Measurements from ENCODE around the gene SETD6. TPM values are rescaled to one million over a fixed set of nuclear protein-coding genes. Genes with fewer than 3 reads are reported as not detected.

SETD6 gene
- total and polyA plus RNA-seq, 2 of the 13 experiments (the other 11 are each of a cell fraction or from before 2014, with no cell fraction given): 24.0 to 25.7 TPM

- TF ChIP-seq ZHX1 (CRISPR knock-in tag; IDR thresholded peaks at IDR 0.05; ENCODE audit: low read depth): no peak
- no peak for TF ChIP-seq U2AF1 (optimal IDR thresholded peaks at IDR 0.05; ENCODE audit: low read depth, low read length)
- TF ChIP-seq FLYWCH1 (CRISPR knock-in tag; IDR thresholded peaks at IDR 0.05): no peak
- TF ChIP-seq CEBPZ (IDR thresholded peaks at IDR 0.05; ENCODE audit: low read length): no peak
- no peak for TF ChIP-seq REST (IDR thresholded peaks at IDR 0.05; ENCODE audit: borderline replicate concordance in 1 of 2, low read depth in 1 of 2, low read length in 2 of 2)
- no peak for TF ChIP-seq CHD2 (IDR thresholded peaks at IDR 0.05; ENCODE audit: low read depth, low read length)
- TF ChIP-seq ZNF329 (CRISPR knock-in tag; IDR thresholded peaks at IDR 0.05; ENCODE audit: low read depth): no peak
- TF ChIP-seq ONECUT2 (CRISPR knock-in tag; IDR thresholded peaks at IDR 0.05): no peak
- no peak for TF ChIP-seq ELK4 (CRISPR knock-in tag; IDR thresholded peaks at IDR 0.05; ENCODE audit: borderline replicate concordance)
- no peak for TF ChIP-seq MXI1 (IDR thresholded peaks at IDR 0.05; ENCODE audit: borderline replicate concordance, low read depth, low read length)
- TF ChIP-seq ZNF816 (CRISPR knock-in tag; IDR thresholded peaks at IDR 0.05; ENCODE audit: borderline replicate concordance): no peak
- TF ChIP-seq GABPB1 (CRISPR knock-in tag; IDR thresholded peaks at IDR 0.05): no peak; the same call in 1 of the 2 replicates
- TF ChIP-seq HHEX (CRISPR knock-in tag; IDR thresholded peaks at IDR 0.05): no peak
- no peak for TF ChIP-seq FOXA1 (IDR thresholded peaks at IDR 0.05)
- TF ChIP-seq FOXA1 (CRISPR knock-in tag; IDR thresholded peaks at IDR 0.05): no peak
- no peak for TF ChIP-seq ADNP (CRISPR knock-in tag; IDR thresholded peaks at IDR 0.05)
- TF ChIP-seq MEIS1 (CRISPR knock-in tag; IDR thresholded peaks at IDR 0.05; ENCODE audit: borderline replicate concordance): no peak
Observed at GRCh38 chr16:58511933-58512815, 3.1 kb upstream of the SETD6 start (continued).

All from HepG2 (cell line).